GM18526 (cell line): ENCODE results near the gene DNAJB1.

Experiments used
- POLR2A ChIP-seq: IDR thresholded peaks from 3 replicates; pipeline ENCODE4 v1.6.1; 2011; ENCODE audit not compliant: insufficient read length; ENCODE audit errors: extremely low read depth

DNAJB1 gene

GRCh38 chr19:14556662-14557188, 38.5 kb upstream of the DNAJB1 start:
- TF ChIP-seq POLR2A = no peak

GRCh38 chr19:14555918-14556661, 37.9 kb upstream of the DNAJB1 start:
- no peak for TF ChIP-seq POLR2A

GRCh38 chr19:14554382-14554812, 36.2 kb upstream of the DNAJB1 start:
- no peak for TF ChIP-seq POLR2A

GRCh38 chr19:14553939-14554243, 35.7 kb upstream of the DNAJB1 start:
- no peak for TF ChIP-seq POLR2A

GRCh38 chr19:14553042-14553938, 35.1 kb upstream of the DNAJB1 start:
- TF ChIP-seq POLR2A = no peak

- TF ChIP-seq POLR2A = no peak
These were observed 32.1 kb upstream of the DNAJB1 start for GRCh38 chr19:14550201-14550754.

GRCh38 chr19:14545716-14546082, 27.5 kb upstream of the DNAJB1 start:
- TF ChIP-seq POLR2A = no peak

- TF ChIP-seq POLR2A = no peak
These were observed 26.9 kb upstream of the DNAJB1 start for GRCh38 chr19:14544977-14545715.

- TF ChIP-seq POLR2A = no peak
These were observed 25.9 kb upstream of the DNAJB1 start for GRCh38 chr19:14544047-14544446.

GRCh38 chr19:14542711-14543328, 24.6 kb upstream of the DNAJB1 start:
- no peak for TF ChIP-seq POLR2A

- no peak for TF ChIP-seq POLR2A
These were observed 22.7 kb upstream of the DNAJB1 start for GRCh38 chr19:14540741-14541525.

- TF ChIP-seq POLR2A = no peak
These were observed 18.9 kb upstream of the DNAJB1 start for GRCh38 chr19:14536926-14537692.

GRCh38 chr19:14533450-14533849, 15.3 kb upstream of the DNAJB1 start:
- no peak for TF ChIP-seq POLR2A
